ENCODE measurements around the gene CLEC2L.

DNA sequence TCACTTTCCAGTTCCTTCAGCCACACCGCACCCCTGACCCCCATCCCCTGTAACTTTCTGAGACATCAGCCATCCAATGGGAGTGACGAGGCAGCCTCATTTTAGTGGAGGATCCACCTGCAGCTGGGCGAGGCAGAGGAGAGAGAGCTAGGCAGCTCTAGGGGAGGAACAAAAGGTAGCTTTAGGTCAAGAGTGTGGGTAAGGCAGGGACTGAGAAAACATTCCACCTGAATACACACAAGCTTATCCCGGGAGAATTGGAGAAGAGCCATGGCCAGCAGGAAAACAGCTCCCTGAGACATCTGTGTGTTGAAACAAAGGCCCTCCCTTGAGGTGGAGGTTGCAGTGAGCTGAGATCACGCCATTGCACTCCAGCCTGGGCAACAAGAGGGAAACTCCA, 33.4 kb upstream of the CLEC2L start:
- TF ChIP-seq CTCF (IDR thresholded peaks at IDR 0.05; ENCODE audit: low read length) (no peak), EZH2 (IDR thresholded peaks at IDR 0.05; ENCODE audit: borderline replicate concordance, low read length) (no peak)
